ENCODE results near the gene BCL7A. TPM values are rescaled to one million over a fixed set of nuclear protein-coding genes. Genes with fewer than 3 reads are reported as not detected.

The BCL7A gene
- total and polyA plus RNA-seq, 8 donors = 1.5 to 11.6 (median 2.8) TPM

- H3K36me3 ChIP-seq = no peaks in the 10 kb centered on the region
- intact Hi-C loops (cut with DNase I; ENCODE audit: low total_unique reads) = no loop called here
- peak overlapping the region; percentile 72 to 93 (median 78) for H3K4me3 ChIP-seq
- H3K9me3 ChIP-seq = no peaks in the 10 kb centered on the region
- peaks cover 0 to 20% (median 8%) of the 10 kb centered on the region in 3 donors for H3K27me3 ChIP-seq
- no peak for TF ChIP-seq CTCF (IDR thresholded peaks at IDR 0.05)
- peak in 1 of 3 donors; percentile 9 for TF ChIP-seq POLR2AphosphoS5 (IDR thresholded peaks at IDR 0.05)
- TF ChIP-seq POLR2A (IDR thresholded peaks at IDR 0.05) = no peak
- TF ChIP-seq EP300 (IDR thresholded peaks at IDR 0.05) = no peak
- peak; percentile 70 to 85 for DNase-seq
- H3K27ac ChIP-seq = peak overlapping the region; percentile 60 to 85 (median 82)
- H3K4me1 ChIP-seq = peaks cover 14 to 39% (median 29%) of the 10 kb centered on the region in 4 donors
- WGBS, 5 donors = 2 to 14% (median 8%) methylated on average over 24 to 43 of the region's 43 CpGs
Measured at GRCh38 chr12:122023339-122024131, 1.9 kb downstream of the BCL7A start.

GRCh38 chr12:122024132-122024785 is 2.6 kb downstream of the BCL7A start:
- H3K4me1 ChIP-seq = peaks cover 14 to 46% (median 29%) of the 10 kb centered on the region in 4 donors
- H3K27ac ChIP-seq = peak overlapping the region; percentile 60 to 85 (median 82)
- peaks cover 0 to 20% (median 8%) of the 10 kb centered on the region in 3 donors for H3K27me3 ChIP-seq
- H3K4me3 ChIP-seq = peak overlapping the region; percentile 72 to 93 (median 78)
- no peak for DNase-seq
- no peaks in the 10 kb centered on the region for H3K9me3 ChIP-seq
- intact Hi-C loops (cut with DNase I; ENCODE audit: low total_unique reads) = no loop called here
- no peaks in the 10 kb centered on the region for H3K36me3 ChIP-seq
- WGBS, 5 donors = 46 to 59% (median 53%) methylated on average over 15 to 16 of the region's 16 CpGs
- no peak for TF ChIP-seq EP300 (IDR thresholded peaks at IDR 0.05)
- TF ChIP-seq POLR2A (IDR thresholded peaks at IDR 0.05) = no peak
- TF ChIP-seq POLR2AphosphoS5 (IDR thresholded peaks at IDR 0.05) = no peak
- no peak for TF ChIP-seq CTCF (IDR thresholded peaks at IDR 0.05)

GRCh38 chr12:122026706-122027333 is 5.1 kb downstream of the BCL7A start:
- no peak for DNase-seq
- intact Hi-C loops (cut with DNase I; ENCODE audit: low total_unique reads) = no loop called here
- Histone ChIP-seq H3K4me3 (no peak overlapping the region), H3K27me3 (peaks cover 0 to 6% (median 0%) of the 10 kb centered on the region in 3 donors), H3K4me1 (peaks cover 10 to 44% (median 20%) of the 10 kb centered on the region in 4 donors), H3K9me3 (no peaks in the 10 kb centered on the region), H3K27ac (no peak overlapping the region), H3K36me3 (no peaks in the 10 kb centered on the region)
- no peak for TF ChIP-seq EP300 (IDR thresholded peaks at IDR 0.05)
- TF ChIP-seq POLR2A (IDR thresholded peaks at IDR 0.05) = no peak
- no peak for TF ChIP-seq CTCF (IDR thresholded peaks at IDR 0.05)
- TF ChIP-seq POLR2AphosphoS5 (IDR thresholded peaks at IDR 0.05) = no peak
- 94 to 98% (median 96%) methylated on average over 7 of the region's 7 CpGs for WGBS, 5 donors

- Histone ChIP-seq H3K36me3 (no peaks in the 10 kb centered on the region), H3K4me3 (no peak overlapping the region), H3K4me1 (peaks cover 10 to 37% (median 13%) of the 10 kb centered on the region in 4 donors), H3K27ac (no peak overlapping the region), H3K27me3 (no peaks in the 10 kb centered on the region), H3K9me3 (no peaks in the 10 kb centered on the region)
- WGBS, 5 donors = 77 to 86% (median 80%) methylated on average over 12 of the region's 12 CpGs
- DNase-seq = no peak
- TF ChIP-seq POLR2A (IDR thresholded peaks at IDR 0.05) = no peak
- no peak for TF ChIP-seq CTCF (IDR thresholded peaks at IDR 0.05)
- no peak for TF ChIP-seq POLR2AphosphoS5 (IDR thresholded peaks at IDR 0.05)
- TF ChIP-seq EP300 (IDR thresholded peaks at IDR 0.05) = no peak
- intact Hi-C loops (cut with DNase I; ENCODE audit: low total_unique reads) = no loop called here
Measured at GRCh38 chr12:122028165-122028904, 6.7 kb downstream of the BCL7A start.

All from stomach (tissue), 9 donors.